SK-N-SH (cell line): Measurements from ENCODE around the gene SORBS2. TPM values are rescaled to one million over a fixed set of nuclear protein-coding genes. Genes with fewer than 3 reads are reported as not detected.

ENCODE experiments used
- CTCF ChIA-PET: fragments of 300-600, 350-600 bp; formaldehyde crosslinking; extraction: SDS; loops from one replicate; lab custom pipeline; 2021; lab: Yijun Ruan, JAX
- POLR2A ChIA-PET: fragments of 350-600 bp; sonication (Branson Sonifier 250); formaldehyde crosslinking; extraction: SDS; loops from one replicate; lab custom pipeline; 2020; ENCODE audit warnings: antibody characterized with exemption, inconsistent platforms; lab: Yijun Ruan, JAX
- DNase-seq: peaks from one replicate; pipeline ENCODE4 v3.0.0; 2012
- H2AFZ ChIP-seq: fragments of 200-600 bp; sonication (generic); 2 replicates; pipeline ENCODE4 v1.8.1; 2016; ENCODE audit warnings: antibody characterized with exemption, mild to moderate bottlenecking, low read depth
- H3F3A ChIP-seq: fragments of 200-600 bp; sonication (generic); replicated peaks from 2 replicates; pipeline ENCODE3; 2016; ENCODE audit warnings: antibody characterized with exemption, mild to moderate bottlenecking; ENCODE audit not compliant: insufficient read depth
- H3K27ac ChIP-seq, 2 experiments: fragments of 200-500 bp in 1 of 2; fragments of 200-600 bp in 1 of 2; sonication (Bioruptor generic) in 1 of 2; sonication (generic), shearing (Covaris generic) in 1 of 2; 2 replicates each; pipeline versions ENCODE4 v1.5.1 to v1.6.1; 2014 to 2016; ENCODE audit warnings: low read depth in 2 of 2, inconsistent platforms in 1 of 2, low read length in 1 of 2, mild to moderate bottlenecking in 1 of 2, mixed read lengths in 1 of 2
- H3K27me3 ChIP-seq: fragments of 200-600 bp; sonication (generic), shearing (Covaris generic); 2 replicates; pipeline ENCODE4 v1.6.1; 2016; ENCODE audit warnings: mixed run types; ENCODE audit not compliant: insufficient read depth
- H3K36me3 ChIP-seq, 2 experiments: fragments of 200-500 bp in 1 of 2; fragments of 200-600 bp in 1 of 2; sonication (Bioruptor generic) in 1 of 2; sonication (generic) in 1 of 2; replicated peaks in 1 of 2; 2 replicates each; pipeline versions ENCODE3 to v1.5.1; 2014 to 2016; ENCODE audit warnings: low read length in 1 of 2, mild to moderate bottlenecking in 1 of 2; ENCODE audit not compliant: insufficient read depth in 2 of 2, control insufficient read depth in 1 of 2
- H3K4me1 ChIP-seq, 2 experiments: fragments of 200-500 bp in 1 of 2; fragments of 200-600 bp in 1 of 2; sonication (Bioruptor generic) in 1 of 2; sonication (generic), shearing (Covaris generic) in 1 of 2; 2 replicates each; pipeline versions ENCODE4 v1.5.1 to v1.6.1; 2014 to 2016; ENCODE audit warnings: low read depth in 1 of 2, low read length in 1 of 2, mixed run types in 1 of 2; ENCODE audit not compliant: insufficient read depth in 2 of 2, control insufficient read depth in 1 of 2
- H3K4me2 ChIP-seq: fragments of 200-600 bp; sonication (generic), shearing (Covaris generic); 2 replicates; pipeline ENCODE4 v1.6.1; 2017; ENCODE audit warnings: mixed run types
- H3K4me3 ChIP-seq, 2 experiments: fragments of 200-500 bp in 1 of 2; fragments of 200-600 bp in 1 of 2; sonication (Bioruptor generic) in 1 of 2; sonication (generic), shearing (Covaris generic) in 1 of 2; 2 replicates each; pipeline versions ENCODE4 v1.5.1 to v1.8.1; 2014 to 2016; ENCODE audit warnings: low read depth in 2 of 2, inconsistent platforms in 1 of 2, low read length in 1 of 2, mild to moderate bottlenecking in 1 of 2, mixed read lengths in 1 of 2, moderate library complexity in 1 of 2
- H3K79me2 ChIP-seq: fragments of 200-600 bp; sonication (generic); 2 replicates; pipeline ENCODE4 v1.8.1; 2017; ENCODE audit warnings: mild to moderate bottlenecking; ENCODE audit not compliant: insufficient read depth
- H3K9ac ChIP-seq: fragments of 200-600 bp; sonication (generic); 2 replicates; pipeline ENCODE4 v1.6.1; 2017; ENCODE audit warnings: mixed run types
- H3K9me2 ChIP-seq: fragments of 200-600 bp; sonication (generic); 2 replicates; pipeline ENCODE4 v1.6.1; 2017; ENCODE audit warnings: mixed run types
- H3K9me3 ChIP-seq: fragments of 200-600 bp; sonication (generic); 2 replicates; pipeline ENCODE4 v1.6.1; 2017; ENCODE audit warnings: mixed run types, mild to moderate bottlenecking, moderate library complexity
- H4K20me1 ChIP-seq: fragments of 200-600 bp; sonication (generic); 2 replicates; pipeline ENCODE4 v1.6.1; 2017; ENCODE audit warnings: mild to moderate bottlenecking, mixed run types; ENCODE audit not compliant: insufficient read depth
- CHD2 ChIP-seq: fragments of 150-350 bp; IDR thresholded peaks from 2 replicates; pipeline ENCODE4 v1.6.1; 2018; ENCODE audit warnings: low read length; ENCODE audit not compliant: partially characterized antibody
- EP300 ChIP-seq, 2 experiments: IDR thresholded peaks; 2 replicates each; pipeline versions ENCODE4 v1.4.0 to v1.6.1; 2012; ENCODE audit warnings: borderline replicate concordance in 1 of 2, low read depth in 1 of 2, low read length in 1 of 2
- EZH2phosphoT487 ChIP-seq: fragments of 200-600 bp; sonication (generic); IDR thresholded peaks from 2 replicates; pipeline ENCODE4 v1.6.1; 2017; ENCODE audit warnings: low read depth, mixed run types, mild to moderate bottlenecking, antibody characterized with exemption, moderate library complexity, borderline replicate concordance
- MEF2A ChIP-seq: IDR thresholded peaks from 2 replicates; pipeline ENCODE4 v1.4.0; 2012; ENCODE audit warnings: low read depth, borderline replicate concordance
- MXI1 ChIP-seq: IDR thresholded peaks from 2 replicates; pipeline ENCODE4 v1.6.1; 2012; ENCODE audit warnings: mild to moderate bottlenecking, low read depth, low read length, improper control_type of control experiment
- POLR2AphosphoS5 ChIP-seq: IDR thresholded peaks from 2 replicates; pipeline ENCODE4 v1.6.1; 2012; ENCODE audit warnings: low read depth, low read length
- RAD21 ChIP-seq: IDR thresholded peaks from 2 replicates; pipeline ENCODE4 v1.6.1; 2012; ENCODE audit warnings: mild to moderate bottlenecking, low read length
- RCOR1 ChIP-seq: fragments of 150-350 bp; IDR thresholded peaks from 2 replicates; pipeline ENCODE4 v1.6.1; 2017; ENCODE audit warnings: antibody characterized with exemption, low read length
- RFX5 ChIP-seq: IDR thresholded peaks from 2 replicates; pipeline ENCODE4 v1.6.1; 2012; ENCODE audit warnings: mild to moderate bottlenecking, improper control_type of control experiment, low read length
- SIN3A ChIP-seq: IDR thresholded peaks from 2 replicates; pipeline ENCODE4 v1.6.1; 2012; ENCODE audit warnings: low read depth, mild to moderate bottlenecking, low read length, moderate library complexity, borderline replicate concordance
- SMC3 ChIP-seq: IDR thresholded peaks from 2 replicates; pipeline ENCODE4 v1.6.1; 2012; ENCODE audit warnings: low read depth, low read length, improper control_type of control experiment
- TAF1 ChIP-seq: IDR thresholded peaks from 2 replicates; pipeline ENCODE4 v1.6.1; 2012; ENCODE audit warnings: low read depth, mild to moderate bottlenecking, low read length, moderate library complexity, borderline replicate concordance
- TCF12 ChIP-seq: IDR thresholded peaks from 2 replicates; pipeline ENCODE4 v1.4.0; 2012
- WGBS: methylation state at CpG from one replicate; pipeline ENCODE4 v1.1.6; 2017; ENCODE audit warnings: low lambda C conversion rate; 5-methylcytosine and 5-hydroxymethylcytosine counted together
- polyA plus RNA-seq, 3 experiments: library from polyadenylated mRNA; depleted of rRNA; stranded (reverse); fragments of >200 nt; gene quantifications; 2 replicates each; pipeline ENCODE4 v1.2.3, GENCODE V29; 2012
- TF ChIP-seq, protein P1 (sequence below): fragments of 200-600 bp; sonication (generic); IDR thresholded peaks from 2 replicates; pipeline ENCODE4 v1.6.1; 2017; ENCODE audit warnings: antibody characterized with exemption, mild to moderate bottlenecking, moderate library complexity
- TF ChIP-seq, protein P2 (sequence below): IDR thresholded peaks from 2 replicates; pipeline ENCODE4 v1.4.0; 2012; ENCODE audit warnings: low read depth, borderline replicate concordance
- TF ChIP-seq, protein P3 (sequence below): IDR thresholded peaks from 2 replicates; pipeline ENCODE4; 2012
- TF ChIP-seq, protein P4 (sequence below): IDR thresholded peaks from 2 replicates; pipeline ENCODE4 v1.4.0; 2012; ENCODE audit warnings: low read depth

SORBS2 gene
- polyA plus RNA-seq, 1 of the 3 experiments (the other 2 are of a cell fraction): 2.5 TPM

DNA sequence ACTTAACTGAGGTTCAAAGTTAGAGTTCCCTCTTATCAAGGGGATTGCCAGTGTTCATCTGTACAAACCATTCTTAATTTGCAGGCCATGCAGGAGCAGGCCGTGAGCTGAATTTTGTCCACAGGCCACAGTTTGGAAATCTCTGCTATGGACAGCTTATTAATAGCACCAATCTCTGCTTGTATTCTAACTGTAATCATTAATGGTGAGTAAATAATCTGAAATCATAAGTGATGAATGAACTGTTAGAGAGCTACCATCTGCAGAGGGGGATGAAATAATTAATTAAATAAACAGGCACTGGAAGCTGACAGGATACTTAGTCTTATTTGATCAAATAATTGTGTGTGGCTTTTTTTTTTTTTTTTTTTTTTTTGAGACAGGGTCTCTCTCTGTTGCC lies 228.2 kb downstream of the SORBS2 start:
- WGBS: 92% methylated on average over 1 of the region's 1 CpG

DNA sequence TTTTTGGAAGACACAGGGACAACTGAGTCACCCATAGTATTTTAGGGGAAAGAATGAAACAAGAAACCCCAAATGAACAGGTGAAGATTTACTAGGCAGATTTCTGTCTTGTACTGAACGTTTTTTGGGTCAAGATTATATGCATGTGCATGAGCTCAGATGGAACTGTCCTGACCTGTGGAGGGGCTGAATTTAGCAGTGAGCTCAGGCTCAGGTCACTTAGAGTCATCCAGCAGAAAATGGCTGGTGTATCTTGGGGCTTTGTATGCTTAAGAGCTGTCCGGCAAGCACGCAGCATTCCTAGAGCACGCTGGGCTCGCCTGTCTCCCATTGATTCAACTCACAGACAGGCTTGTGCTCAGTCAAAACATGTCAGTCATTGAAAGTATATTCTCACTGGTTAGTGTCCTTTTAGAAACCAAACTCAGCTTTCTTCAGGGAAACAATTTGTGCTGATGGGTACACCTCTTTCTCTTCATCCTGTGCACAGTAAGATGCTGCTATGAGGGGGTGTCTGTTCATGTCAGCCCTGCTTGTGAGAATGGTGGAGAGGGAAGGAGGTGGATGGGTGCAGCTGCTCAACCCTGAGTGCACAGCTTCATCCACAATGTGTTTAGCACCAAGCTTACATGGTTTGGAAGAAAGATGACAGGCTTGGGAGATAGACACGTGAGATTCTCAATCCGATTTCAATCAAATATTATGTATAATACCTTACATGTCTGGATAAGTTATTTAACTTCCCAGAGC lies 229.2 kb downstream of the SORBS2 start:
- Histone ChIP-seq H3K4me2 (no peak overlapping the region), H3K27me3 (no peaks in the 10 kb centered on the region)
- WGBS: 76% methylated on average over 7 of the region's 7 CpGs
- TF ChIP-seq TCF12: no peak
- TF ChIP-seq RAD21: no peak
- TF ChIP-seq, protein P1, sequence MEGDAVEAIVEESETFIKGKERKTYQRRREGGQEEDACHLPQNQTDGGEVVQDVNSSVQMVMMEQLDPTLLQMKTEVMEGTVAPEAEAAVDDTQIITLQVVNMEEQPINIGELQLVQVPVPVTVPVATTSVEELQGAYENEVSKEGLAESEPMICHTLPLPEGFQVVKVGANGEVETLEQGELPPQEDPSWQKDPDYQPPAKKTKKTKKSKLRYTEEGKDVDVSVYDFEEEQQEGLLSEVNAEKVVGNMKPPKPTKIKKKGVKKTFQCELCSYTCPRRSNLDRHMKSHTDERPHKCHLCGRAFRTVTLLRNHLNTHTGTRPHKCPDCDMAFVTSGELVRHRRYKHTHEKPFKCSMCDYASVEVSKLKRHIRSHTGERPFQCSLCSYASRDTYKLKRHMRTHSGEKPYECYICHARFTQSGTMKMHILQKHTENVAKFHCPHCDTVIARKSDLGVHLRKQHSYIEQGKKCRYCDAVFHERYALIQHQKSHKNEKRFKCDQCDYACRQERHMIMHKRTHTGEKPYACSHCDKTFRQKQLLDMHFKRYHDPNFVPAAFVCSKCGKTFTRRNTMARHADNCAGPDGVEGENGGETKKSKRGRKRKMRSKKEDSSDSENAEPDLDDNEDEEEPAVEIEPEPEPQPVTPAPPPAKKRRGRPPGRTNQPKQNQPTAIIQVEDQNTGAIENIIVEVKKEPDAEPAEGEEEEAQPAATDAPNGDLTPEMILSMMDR: no peak
- no peak for TF ChIP-seq SMC3
- no peak for TF ChIP-seq RFX5
- no peak for TF ChIP-seq EP300 (IDR thresholded peaks at IDR 0.05; ENCODE audit: borderline replicate concordance in 1 of 2, low read depth in 1 of 2, low read length in 1 of 2)
- TF ChIP-seq, protein P2, sequence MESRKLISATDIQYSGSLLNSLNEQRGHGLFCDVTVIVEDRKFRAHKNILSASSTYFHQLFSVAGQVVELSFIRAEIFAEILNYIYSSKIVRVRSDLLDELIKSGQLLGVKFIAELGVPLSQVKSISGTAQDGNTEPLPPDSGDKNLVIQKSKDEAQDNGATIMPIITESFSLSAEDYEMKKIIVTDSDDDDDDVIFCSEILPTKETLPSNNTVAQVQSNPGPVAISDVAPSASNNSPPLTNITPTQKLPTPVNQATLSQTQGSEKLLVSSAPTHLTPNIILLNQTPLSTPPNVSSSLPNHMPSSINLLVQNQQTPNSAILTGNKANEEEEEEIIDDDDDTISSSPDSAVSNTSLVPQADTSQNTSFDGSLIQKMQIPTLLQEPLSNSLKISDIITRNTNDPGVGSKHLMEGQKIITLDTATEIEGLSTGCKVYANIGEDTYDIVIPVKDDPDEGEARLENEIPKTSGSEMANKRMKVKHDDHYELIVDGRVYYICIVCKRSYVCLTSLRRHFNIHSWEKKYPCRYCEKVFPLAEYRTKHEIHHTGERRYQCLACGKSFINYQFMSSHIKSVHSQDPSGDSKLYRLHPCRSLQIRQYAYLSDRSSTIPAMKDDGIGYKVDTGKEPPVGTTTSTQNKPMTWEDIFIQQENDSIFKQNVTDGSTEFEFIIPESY: no peak
- no peak for TF ChIP-seq EZH2phosphoT487
- no peak for TF ChIP-seq CHD2
- TF ChIP-seq, all 33 proteins: peak for 0
- Histone ChIP-seq H3K9me3 (no peaks in the 10 kb centered on the region), H3K4me1 (no peaks in the 10 kb centered on the region; a peak in 1 of 4 replicates), H3K9me2 (no peaks in the 10 kb centered on the region), H4K20me1 (no peaks in the 10 kb centered on the region), H3K4me3 (no peak overlapping the region), H2AFZ (no peak overlapping the region), H3K36me3 (no peaks in the 10 kb centered on the region), H3K27ac (no peak overlapping the region; a peak in 1 of 4 replicates), H3F3A (no peaks in the 10 kb centered on the region), H3K79me2 (no peaks in the 10 kb centered on the region), H3K9ac (no peak overlapping the region)
- POLR2A ChIA-PET: no interaction called here
- CTCF ChIA-PET: interaction anchor here (1.0 to 2.1 kb wide), 4 partner anchors 10 to 455 kb away, joined by 3 to 17 read pairs (median 4); no protein-coding TSS in a partner anchor
- no peak for DNase-seq

More for the DNA sequence above, 228.2 kb downstream of the SORBS2 start:
- Histone ChIP-seq H3K27ac (no peak overlapping the region), H3K9ac (no peak overlapping the region), H3K4me3 (no peak overlapping the region), H3K9me2 (no peaks in the 10 kb centered on the region), H3K27me3 (no peaks in the 10 kb centered on the region), H4K20me1 (no peaks in the 10 kb centered on the region), H3K36me3 (no peaks in the 10 kb centered on the region), H3K79me2 (no peaks in the 10 kb centered on the region), H3K4me2 (no peak overlapping the region), H3F3A (no peaks in the 10 kb centered on the region), H3K9me3 (no peaks in the 10 kb centered on the region), H2AFZ (no peak overlapping the region), H3K4me1 (no peaks in the 10 kb centered on the region; a peak in 1 of 4 replicates)
- TF ChIP-seq RCOR1 (no peak), RFX5 (no peak), SIN3A (no peak), TAF1 (no peak), POLR2AphosphoS5 (no peak), MXI1 (no peak), EZH2phosphoT487 (no peak), MEF2A (no peak), CHD2 (no peak)
- TF ChIP-seq, protein P2: no peak
- TF ChIP-seq, protein P3, sequence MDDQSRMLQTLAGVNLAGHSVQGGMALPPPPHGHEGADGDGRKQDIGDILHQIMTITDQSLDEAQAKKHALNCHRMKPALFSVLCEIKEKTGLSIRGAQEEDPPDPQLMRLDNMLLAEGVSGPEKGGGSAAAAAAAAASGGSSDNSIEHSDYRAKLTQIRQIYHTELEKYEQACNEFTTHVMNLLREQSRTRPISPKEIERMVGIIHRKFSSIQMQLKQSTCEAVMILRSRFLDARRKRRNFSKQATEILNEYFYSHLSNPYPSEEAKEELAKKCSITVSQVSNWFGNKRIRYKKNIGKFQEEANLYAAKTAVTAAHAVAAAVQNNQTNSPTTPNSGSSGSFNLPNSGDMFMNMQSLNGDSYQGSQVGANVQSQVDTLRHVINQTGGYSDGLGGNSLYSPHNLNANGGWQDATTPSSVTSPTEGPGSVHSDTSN: no peak
- TF ChIP-seq, protein P4, sequence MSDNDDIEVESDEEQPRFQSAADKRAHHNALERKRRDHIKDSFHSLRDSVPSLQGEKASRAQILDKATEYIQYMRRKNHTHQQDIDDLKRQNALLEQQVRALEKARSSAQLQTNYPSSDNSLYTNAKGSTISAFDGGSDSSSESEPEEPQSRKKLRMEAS: no peak
- CTCF ChIA-PET: interaction anchor here (1.1 to 2.1 kb wide), 3 partner anchors 14 to 438 kb away, joined by 3 to 17 read pairs (median 10); no protein-coding TSS in a partner anchor
- DNase-seq: no peak
- POLR2A ChIA-PET: no interaction called here
